ENCODE data around the gene E2F4.

Gene E2F4, protein sequence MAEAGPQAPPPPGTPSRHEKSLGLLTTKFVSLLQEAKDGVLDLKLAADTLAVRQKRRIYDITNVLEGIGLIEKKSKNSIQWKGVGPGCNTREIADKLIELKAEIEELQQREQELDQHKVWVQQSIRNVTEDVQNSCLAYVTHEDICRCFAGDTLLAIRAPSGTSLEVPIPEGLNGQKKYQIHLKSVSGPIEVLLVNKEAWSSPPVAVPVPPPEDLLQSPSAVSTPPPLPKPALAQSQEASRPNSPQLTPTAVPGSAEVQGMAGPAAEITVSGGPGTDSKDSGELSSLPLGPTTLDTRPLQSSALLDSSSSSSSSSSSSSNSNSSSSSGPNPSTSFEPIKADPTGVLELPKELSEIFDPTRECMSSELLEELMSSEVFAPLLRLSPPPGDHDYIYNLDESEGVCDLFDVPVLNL

DNA sequence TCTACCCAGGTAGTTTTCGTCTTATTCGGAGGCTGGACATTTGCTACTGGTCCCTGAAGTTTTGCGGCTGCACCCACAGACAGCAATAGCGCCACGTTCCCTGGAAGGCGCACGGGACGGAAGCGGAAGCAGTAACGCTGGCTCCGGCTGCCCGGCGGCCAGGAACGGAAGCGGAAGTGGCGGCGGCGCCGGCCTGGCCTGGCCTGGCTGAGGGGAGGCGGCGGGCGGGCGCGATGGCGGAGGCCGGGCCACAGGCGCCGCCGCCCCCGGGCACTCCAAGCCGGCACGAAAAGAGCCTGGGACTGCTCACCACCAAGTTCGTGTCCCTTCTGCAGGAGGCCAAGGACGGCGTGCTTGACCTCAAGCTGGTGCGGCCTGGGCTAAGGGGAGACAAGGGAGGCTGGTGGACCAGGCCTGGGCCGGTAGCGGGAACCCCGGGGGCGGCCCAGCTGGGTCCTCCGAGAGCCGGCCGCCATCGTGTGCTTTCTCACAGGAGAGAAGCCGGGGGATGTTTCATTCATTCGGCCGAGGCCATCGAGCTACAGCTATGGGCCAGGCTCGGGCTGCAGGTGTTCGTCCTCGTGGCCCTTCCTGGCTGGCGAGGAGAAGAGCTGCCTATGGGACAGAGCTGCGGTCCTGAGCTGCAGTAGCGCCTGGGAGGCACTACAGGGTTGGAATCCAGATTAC, at the start of gene E2F4:
Gene E2F4, plus strand, starts transcription at position 161 of the 687 bp plus-strand sequence. Its CDS starts 73 bp downstream, at position 234.
- peak; percentile 89 to 92 for DNase-seq

DNA sequence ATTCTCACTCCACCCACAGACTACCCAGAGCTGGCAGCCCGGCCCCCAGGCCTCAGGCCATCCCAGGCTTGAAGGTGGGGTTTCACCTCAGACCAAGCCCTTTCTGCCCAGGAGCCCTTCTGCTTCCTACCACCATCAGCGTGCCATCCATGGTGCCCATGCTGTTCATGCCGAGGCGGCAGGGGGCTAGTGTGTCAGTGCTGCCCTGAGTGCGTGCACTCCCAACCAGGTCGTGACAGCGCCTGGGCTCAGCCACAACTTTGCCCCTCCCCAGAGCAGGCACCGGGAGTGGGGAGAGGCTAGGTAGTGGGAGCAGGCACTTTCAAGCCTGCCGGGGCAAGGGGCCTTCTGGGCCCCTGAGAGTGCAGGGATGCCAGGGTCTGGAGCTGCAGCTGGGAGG, 49.6 kb upstream of the E2F4 start:
- DNase-seq, result no peak

DNA sequence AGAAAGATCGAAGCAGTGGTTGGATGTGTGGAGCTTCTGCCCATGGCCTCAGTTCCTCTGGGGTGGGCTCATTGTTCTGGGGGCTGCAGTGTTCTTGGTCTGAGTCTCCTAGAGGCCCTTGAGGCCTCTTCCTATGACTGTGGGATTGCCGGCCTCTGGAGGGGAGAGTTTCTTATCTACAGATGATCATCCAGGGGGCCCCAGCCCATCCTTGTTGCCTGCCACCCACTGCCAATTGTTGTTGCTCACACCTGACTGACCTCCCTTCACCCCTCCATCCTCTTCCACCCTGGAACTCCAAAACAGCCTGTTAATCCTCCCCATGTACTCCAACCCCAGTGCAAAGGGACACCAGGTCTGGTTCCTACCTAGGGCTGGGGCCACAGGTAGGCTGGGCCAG, 47.0 kb upstream of the E2F4 start:
- DNase-seq, result no peak

DNA sequence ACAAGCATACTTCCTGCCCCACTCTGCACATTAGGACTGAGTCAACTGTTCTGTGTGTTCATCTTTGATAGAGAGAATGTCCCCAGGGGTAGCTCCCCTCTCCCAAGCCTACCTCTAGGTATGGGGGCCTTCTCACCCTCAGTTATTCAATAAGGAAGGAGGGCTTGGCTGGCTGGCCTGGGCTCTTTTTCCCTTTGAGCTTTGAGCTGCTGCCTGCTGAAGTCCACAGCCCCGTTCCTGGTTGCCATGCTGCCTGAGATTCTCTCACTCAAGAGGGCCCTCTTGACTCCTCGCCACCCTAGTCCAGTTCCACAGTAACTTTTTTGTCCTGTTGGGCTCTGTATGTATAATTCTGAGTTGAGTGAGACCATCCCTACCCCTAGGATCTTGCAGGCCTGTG, 46.2 kb upstream of the E2F4 start:
- no peak for DNase-seq

DNA sequence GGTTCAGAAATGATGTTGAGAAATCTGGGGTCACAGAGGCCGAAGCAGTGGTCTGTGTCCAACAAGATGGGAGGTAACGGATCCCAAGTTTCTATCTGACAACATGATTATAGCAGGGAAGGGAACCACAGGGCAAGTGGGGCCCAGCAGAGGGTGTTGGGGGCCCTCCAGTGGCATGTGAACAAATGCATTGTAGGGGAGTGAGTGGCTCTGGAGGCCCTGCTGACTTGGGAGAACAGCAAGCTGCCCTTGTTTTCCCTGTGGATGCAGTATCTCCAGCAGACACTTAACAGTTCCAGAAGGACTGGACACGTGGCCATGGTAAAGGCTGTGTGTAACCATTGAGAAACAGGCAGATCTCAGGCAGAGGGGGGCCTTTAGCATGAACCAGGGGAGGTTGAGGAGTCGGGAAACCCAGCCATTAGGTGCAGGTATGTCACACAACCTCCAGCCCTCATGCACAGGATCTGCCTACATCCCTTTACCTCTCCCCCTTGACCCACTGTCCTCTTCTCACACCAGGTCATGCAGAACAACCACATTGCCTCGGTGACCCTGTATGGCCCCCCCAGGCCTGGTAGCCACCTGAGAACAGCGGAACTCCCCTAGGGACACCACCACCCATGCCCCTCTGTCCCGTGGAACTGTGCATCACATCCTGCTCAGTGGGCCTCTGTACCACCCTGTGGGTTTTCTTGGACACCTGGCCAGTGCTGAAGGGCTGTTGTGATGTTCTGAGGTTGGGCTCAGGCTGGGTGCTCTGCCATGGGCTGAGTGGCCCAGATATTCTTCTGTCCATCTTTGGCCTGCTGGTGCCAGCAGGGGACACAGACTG, 45.2 kb upstream of the E2F4 start:
- DNase-seq, result no peak

DNA sequence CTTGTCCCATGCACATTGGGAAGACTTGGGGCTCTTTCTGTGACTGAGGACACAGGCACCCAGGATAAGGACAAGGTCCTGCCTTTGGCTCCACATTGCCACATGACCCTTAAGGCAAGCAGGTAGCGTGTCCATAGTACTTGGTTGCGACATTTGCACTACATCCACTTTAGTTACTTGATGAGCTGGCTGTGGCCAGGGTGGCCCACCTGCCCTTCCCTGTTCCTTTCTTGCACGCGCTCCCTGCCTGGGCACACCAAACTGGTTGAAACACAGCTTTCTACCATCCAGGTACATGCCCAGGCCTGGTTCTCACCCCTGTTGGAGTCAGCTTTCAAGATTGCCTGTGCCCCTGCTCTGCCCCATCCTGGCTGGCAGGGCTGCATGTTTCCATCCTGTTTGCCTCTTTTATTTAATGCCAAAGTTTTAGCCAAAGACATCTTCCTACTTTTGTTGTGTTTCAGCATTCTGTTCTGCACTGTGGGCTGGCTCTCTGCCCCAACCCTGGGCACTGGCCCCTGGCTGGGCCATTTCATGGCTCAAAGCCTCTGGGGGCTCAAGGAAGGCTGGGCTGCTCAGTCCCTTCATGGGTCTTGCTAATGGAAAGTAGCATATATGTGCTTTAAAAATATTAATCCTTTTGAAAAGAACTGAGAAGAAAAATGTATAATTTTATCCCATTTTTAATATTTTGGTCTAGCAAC, 44.4 kb upstream of the E2F4 start:
- DNase-seq, result no peak

DNA sequence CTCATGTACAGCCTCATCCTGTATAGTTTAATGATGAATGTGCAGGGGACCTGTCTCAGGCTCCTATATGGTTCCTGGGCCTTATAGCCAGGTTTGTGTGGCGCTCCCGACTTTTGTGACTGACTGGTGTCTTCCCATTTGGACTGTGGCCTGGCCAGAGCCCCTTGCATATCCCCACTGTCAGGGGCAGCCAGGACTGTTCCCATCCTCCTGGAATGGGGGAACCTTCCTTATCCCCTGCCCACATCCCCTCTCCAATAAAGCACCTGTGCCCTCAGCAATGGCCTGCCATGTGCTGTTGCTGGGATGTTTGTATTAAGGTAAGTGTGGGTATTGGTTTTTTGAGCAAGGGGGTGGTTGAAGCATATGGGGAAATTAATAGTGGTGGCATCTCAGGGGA, 43.7 kb upstream of the E2F4 start:
- DNase-seq, result no peak

DNA sequence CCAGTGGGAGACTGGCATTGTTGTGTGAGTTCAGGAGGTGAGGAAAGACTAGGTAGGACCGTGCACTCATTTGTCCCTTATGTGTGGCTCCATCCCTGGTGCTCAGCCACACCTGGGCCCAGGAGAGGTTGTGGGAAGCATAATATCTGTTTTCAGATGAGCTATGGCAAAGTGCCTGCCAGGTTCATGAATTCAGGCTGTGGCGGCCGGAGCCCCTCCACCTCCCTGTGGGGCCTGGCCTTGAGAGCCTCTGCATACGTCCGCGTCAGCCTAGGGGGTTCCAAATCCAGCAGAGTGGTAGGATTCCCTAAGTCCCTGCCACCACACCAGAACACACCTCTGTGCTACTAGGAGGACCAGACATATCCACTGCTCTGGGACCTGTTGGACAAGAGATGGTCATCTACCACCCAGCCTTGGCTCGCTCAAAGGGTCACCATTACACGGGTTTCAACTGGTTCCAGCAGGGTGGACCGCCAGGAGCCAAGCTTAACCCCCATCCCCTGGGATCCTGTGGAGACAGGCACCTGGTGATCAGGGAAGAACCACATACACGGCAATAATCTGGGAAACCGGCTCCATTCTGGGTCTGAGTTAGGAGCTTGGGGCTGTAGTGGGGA, 43.2 kb upstream of the E2F4 start:
- DNase-seq, result no peak

DNA sequence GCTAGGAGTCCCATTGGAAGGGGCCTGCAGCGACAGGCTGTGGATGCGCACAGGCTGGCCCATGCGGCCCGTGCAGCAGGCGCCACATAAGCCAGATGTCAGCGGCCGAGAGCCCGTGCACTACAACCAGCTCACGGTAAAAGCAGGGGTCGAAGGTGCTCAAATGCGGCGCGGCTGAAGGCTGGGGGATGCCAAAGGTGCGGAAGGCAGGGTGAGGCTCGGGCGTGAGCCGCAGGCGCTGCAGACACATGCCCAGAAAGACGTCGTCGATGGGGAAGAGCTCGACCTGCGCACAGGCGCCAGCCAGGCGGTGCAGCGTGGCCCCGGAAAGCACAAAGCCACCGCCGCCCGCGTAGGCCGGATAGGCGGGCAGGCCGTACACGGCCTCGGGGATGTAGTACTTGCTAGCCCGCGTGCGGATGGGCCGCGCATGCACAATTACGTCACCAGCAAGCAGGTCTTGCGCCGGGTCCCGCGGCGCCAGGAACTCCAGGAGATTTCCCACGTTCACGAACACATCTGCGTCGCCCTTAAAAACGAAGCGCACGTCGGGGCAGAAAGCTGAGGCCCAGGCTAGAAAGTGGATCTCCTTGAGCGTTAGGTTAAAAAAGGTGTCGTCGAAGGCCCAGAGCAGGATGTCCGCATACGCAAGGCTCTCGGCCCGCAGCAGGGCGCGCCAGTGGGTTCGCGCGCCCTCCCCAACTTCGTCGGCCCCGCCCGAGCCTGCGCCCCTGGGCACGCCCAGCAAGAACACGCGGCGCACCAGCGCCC, 42.5 kb upstream of the E2F4 start:
- no peak for DNase-seq

DNA sequence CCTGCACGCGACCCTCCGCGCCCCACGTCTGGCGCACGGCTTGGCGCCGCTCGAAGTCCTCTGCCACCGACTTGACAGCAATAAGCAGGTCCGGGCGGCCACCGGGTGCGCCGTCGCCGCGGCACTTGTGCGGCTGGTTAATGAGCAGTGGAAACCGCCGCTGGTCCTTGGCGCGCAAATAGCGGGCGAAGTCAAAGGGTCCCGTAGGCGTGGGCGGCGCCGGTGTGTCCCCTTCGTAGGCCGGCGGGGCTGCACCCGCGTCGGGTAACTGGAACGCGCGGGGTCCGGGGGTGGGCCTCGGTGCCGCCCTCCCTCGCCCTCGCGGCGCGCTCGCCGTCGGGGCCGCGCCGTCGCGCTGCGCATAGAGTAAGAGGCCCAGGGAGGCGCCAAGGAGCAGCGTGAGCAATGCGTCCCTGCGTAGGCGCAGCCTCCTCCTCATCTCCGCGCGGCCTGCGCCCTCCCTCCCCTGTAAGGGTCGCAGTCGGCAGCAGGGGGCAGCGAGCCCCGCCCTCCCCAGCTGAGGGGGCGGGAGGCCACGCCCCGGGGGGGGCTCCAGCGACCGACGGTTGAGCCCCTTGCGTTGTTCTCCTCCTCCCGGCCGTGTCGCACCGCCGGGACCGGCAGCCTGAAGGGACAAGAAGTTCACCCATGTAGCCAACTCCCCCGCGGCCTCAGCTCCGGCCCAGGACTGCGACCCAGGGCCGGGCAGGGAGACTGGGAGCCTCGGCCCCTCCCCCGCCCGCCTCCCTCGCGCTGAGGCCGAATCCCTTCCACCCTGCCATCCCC, 41.7 kb upstream of the E2F4 start:
- peak; percentile 55 to 61 for DNase-seq

DNA sequence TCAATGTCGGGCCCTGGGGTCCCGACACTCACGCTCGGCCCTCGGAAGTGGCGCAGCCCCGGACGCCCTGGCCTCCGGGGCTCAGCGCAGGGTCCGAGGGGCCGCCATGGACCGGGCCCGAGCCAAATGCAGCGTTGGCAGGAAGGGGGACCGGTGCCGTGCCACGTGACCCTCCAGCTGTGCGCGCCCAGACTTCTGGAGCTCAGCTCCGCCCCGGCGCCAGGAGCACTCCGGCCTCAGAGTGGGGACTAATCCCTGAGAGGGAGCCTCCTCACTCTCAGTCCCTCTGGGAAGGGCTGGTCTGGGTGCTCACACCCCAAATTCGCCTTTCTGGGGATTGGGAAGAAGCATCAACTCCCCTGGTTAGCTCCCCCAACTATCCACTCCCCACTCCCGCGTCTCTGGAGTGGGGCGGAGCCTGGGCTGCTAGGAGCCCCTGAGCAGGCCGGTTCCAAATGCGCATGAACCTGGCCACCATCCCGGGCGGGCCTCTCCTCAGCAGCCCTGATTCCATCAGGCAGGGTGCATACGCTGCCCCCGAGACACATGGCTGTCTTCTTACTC, 41.0 kb upstream of the E2F4 start, which contains the start of gene B3GNT9:
Gene B3GNT9, minus strand, starts transcription at position 166 of the 564 bp plus-strand sequence. CDS start 513 bp downstream, outside the sequence.
- DNase-seq, result peak in 1 of 2 donors; percentile 61

DNA sequence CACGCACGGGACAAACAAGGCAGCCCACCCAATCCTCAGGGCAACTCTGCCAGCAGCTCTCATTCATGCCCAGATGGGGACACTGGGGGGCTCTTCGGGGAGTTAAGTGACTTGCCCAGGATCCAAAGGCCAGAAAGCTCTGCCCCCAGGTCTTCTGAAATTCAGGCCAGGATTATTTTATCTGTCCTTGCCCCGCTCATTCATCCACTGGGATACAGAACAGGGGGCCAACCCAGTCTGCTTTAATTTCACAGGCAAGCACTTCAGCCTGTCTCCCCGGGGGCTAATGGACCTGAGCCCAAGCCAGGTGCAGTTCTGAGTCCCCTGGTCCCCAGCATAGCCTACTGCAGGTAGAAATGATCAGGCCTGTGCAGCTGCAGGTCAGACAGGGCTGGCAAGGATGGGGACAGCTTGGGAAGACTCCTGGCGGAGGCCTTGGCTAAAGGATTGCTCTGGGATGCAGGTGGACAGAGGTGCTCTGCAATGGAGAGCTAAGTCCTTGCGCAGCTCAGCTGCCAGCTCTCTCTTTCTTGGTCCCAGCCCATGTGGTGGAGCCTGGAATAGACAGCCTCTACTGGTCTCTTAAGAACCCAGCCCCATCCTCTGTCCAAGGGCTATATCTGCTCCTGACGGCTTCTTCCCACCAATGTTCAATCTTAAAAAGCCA, 40.4 kb upstream of the E2F4 start:
- no peak for DNase-seq

DNA sequence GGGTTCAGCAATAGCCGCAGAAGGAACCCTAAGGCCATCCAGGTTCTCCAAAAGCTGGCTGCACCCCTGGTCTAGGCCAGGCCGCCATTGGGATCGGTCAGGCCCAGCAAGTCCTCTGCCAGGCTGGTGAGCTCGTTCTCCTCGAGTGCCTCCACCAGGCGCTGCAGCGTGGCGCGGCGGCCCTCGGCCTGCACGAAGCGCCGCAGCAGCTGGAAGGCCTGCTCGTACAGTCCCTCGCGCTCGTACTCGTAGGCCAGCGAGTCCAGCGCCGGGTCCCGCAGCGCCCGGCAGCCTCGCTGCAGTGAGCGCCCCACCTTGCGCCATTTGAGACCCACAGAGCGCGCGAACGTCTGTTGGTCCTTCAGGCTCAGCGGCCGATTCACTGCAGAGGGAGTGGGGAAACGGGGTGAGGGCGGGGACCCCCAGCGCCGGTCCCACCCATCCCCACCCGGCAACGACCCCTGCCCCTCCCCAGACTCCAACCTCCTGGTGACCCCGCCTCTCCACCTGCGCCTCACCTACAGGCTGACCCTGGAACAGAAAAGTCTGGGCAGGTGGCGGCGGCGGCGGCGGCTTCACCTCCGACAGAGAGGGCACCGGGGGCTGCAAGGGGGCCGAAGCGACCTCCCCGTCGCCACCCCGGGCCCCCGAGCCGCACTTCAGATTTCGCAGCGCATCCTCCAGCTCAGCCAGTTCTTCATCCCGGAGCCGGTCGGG, 37.2 kb upstream of the E2F4 start:
- DNase-seq, result no peak

DNA sequence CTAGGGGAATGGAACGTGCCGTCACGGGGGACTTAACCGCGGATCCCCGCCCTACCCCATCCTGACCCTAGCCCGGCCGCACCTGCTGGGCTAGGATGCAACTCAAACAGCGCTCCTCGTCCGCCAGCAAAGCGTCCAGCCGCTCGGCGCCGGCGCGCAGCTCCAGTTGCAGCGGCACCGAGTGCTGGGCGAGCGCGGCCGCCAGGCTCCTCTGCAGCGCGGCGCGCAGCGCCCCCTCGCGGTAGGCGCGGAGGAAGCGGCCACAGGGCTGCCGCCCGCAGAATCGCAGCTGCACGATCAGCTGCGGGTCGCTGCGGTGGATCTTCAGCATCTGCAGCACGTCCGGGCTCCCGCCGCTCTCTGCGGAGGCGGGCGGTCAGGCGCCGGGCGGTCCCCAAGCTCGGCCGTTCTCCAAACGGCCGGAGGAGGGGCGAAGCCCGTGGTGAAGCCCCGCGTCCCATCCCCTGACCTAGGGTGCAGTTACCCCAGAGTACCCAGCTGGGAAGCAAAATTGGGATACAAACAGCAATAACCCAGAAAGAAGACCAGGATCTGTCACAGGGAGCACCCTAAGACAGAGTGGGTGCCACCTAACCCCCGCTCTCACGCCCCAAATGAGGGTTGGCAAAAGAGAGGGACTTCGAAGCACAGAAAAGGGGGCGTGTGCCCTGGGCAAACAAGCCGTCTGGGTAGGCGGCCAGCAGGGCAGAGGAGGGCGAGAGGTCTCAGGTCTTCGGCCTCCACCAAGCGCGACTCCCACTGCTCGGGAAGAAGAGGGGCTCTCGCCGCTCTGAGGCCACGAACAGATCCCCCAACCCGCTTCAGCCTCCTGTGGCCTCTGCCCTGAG, 36.4 kb upstream of the E2F4 start:
- peak; percentile 85 to 86 for DNase-seq

DNA sequence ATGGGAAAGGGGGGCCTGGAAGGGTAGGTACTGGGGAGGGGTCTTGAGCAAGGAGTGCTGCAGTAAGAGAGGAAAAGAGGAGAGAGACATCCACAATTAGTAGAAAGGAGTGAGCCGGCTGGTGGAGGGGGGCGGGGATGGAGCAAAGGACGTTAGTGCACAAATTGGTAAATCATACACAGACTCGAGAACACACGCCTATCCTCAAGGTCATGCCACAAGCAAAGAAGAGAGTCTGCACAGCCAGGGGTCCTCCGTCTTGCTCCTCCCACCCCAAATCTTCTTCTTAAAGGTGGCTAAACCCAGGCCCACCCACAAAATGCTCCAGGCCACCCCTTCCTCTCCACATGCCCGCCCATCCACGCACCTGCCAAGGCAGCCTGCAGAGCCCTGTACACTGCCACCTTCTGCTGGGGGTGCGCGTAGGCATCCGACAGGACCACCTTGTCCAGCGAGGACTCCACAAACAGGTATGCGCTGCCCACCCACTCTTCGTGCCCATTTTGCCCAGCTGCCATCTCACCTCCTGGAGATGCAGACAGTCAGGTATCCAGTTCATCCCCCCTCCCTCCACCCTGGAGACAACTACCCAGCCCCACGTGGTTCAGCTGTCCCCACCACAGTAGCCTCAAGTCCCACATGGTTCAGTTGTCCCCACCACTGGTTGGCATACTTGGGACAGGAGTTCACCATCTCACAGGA, 35.7 kb upstream of the E2F4 start:
- no peak for DNase-seq

DNA sequence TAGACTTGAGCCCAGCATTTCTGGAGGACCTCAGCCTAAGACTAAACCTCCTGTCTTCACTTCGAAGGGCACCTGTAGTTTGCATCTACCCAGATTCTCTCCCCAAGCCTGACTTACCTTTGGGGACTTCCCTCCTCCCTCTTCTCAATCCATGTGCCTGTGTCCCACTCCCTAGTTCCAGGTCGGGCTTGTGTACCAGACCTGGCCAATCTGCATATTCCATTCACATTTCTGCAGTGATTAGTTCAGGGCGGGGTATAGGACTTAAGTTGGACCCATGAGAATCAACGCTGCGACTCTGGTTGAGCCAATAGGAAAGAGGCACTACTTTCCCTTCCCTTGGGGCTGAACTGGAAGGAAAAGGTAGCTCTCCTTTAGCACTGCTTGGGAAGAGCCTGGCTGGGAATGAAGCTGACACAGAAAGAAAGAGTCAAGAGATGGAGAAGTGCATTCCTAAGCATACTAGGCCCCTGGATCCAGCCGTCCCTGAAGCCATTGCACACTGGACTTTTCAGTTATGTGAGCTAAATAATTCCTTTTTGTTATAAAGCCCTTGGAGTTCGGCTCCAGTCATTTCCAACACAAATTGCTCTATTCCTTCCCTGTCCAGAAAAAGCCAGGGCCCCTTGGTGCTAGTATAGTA, 34.7 kb upstream of the E2F4 start:
- DNase-seq, result no peak
